Activated CD4-positive, alpha-beta T cell treated with anti-CD3 and anti-CD28 coated beads, Interleukin-2, amount 50 U/mL, for 16 hours (primary cell): ENCODE results near the gene ACAP3.

Experiments used
- DNase-seq: peaks from one replicate; pipeline ENCODE4 v3.0.0-alpha.2; 2020

The ACAP3 gene

GRCh38 chr1:1298861-1299685 lies 8.7 kb downstream of the ACAP3 start:
- no peak for DNase-seq

- no peak for DNase-seq
Observed at GRCh38 chr1:1297802-1298424, 9.8 kb downstream of the ACAP3 start.

GRCh38 chr1:1296070-1297061 lies 11.4 kb downstream of the ACAP3 start:
- DNase-seq = no peak

- DNase-seq = no peak
Observed at GRCh38 chr1:1295154-1295923, 12.4 kb downstream of the ACAP3 start.

GRCh38 chr1:1294250-1294890 lies 13.4 kb downstream of the ACAP3 start:
- DNase-seq = no peak

- DNase-seq = no peak
Observed at GRCh38 chr1:1293263-1294249, 14.2 kb downstream of the ACAP3 start.

GRCh38 chr1:1292851-1293250 lies 14.9 kb downstream of the ACAP3 start:
- DNase-seq = no peak

- DNase-seq = no peak
Observed at GRCh38 chr1:1292442-1292779, 15.3 kb downstream of the ACAP3 start.

GRCh38 chr1:1291548-1292441 lies 15.9 kb downstream of the ACAP3 start:
- DNase-seq = peak; percentile 42

- DNase-seq = no peak
Observed at GRCh38 chr1:1291023-1291528, 16.7 kb downstream of the ACAP3 start.

- DNase-seq = no peak
Observed at GRCh38 chr1:1290238-1290731, 17.4 kb downstream of the ACAP3 start.

GRCh38 chr1:1287288-1288110 lies 20.2 kb downstream of the ACAP3 start:
- DNase-seq = no peak

GRCh38 chr1:1286313-1287261 lies 21.1 kb downstream of the ACAP3 start:
- no peak for DNase-seq

GRCh38 chr1:1285611-1286311 lies 22.0 kb downstream of the ACAP3 start:
- no peak for DNase-seq

GRCh38 chr1:1285102-1285571 lies 22.6 kb downstream of the ACAP3 start:
- DNase-seq = no peak
